DMS 273 treated with DMSO at 0.1 percent for 48 hours (cell line): ENCODE measurements around the gene ATP6V0C.
"Not testable (repeated sequence)": the region's sequence is repeated elsewhere in the genome, so short reads cannot be mapped to it uniquely, and the experiment has no call there.

Experiments
- DNase-seq: peaks from one replicate; lab custom pipeline; 2025; lab: John Stamatoyannopoulos, UW

Gene ATP6V0C

DNA sequence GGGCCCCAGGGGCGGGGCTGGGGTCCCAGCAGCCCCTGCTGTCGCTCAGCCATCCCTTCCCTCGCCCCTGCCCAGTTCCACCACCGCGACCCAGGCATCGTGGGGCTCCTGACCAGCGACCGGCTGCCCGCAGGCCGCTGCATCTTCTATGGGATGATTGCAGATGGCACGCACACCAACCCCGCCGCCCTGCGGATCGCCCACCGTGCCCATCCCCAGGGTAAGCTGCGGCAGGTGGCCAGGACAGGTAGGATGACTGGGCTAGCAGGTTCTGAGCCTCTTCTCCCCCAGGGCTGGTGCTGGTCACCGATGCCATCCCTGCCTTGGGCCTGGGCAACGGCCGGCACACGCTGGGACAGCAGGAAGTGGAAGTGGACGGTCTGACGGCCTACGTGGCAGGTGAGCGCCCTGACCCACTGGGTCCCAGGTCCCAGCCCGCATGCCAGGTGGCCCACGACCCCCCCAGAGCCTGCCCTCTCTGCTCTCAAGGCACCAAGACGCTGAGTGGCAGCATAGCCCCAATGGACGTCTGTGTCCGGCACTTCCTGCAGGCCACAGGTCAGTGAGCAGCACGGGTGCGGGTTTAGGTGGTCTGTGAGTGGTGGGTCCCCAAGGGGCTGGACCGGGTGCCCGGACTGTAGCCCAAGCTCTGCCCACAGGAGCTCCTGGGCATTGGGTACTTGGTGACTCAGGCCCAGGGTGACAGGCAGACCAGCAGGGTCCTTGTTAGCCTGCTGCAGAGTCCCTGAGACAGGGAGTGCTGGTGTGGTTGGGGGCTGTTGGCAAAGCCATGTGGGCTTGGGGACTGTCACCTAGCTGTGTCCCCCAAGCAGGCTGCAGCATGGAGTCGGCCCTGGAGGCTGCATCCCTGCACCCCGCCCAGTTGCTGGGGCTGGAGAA is 14.7 kb downstream of the ATP6V0C start:
- no peak for DNase-seq

DNA sequence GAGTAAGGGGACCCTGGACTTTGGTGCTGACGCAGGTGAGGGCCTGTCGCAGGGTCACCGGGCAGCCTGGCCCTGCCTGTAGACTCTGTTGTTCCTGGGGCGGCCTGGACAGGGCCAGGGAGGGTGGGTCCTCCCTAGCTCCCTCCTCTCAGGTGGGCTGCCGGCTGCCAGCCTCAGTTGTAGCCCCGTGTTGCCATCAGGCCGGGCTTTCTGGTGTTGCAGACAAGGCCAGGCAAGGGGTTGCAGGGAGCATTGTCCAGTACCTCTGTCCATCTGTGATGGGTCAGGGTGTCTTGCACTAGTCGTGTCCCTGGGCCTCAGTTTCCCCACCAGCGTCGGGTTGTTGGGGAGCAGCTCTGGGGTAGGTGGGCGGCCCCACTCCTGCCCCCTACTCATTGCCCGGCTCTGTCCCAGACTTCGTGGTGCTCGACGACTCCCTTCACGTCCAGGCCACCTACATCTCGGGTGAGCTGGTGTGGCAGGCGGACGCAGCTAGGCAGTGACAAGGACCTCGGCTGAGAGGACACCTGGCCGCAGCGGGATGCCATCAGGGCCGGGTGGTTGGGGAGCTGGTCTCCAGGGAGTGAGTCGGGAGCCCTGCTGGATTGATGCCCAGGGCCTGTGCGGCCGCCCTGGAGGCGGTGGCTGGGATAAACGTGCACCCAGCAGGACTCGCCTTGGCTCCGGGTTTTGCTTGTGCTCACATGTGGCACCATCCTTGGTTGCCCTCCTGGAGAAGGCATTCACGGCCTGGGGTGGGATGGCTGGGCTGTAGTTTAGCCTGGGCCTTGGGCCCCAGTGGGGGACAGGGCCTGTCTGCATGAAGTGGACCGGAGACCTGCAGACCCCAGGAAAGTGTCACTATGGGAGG is 15.5 kb downstream of the ATP6V0C start:
- no peak for DNase-seq

DNA sequence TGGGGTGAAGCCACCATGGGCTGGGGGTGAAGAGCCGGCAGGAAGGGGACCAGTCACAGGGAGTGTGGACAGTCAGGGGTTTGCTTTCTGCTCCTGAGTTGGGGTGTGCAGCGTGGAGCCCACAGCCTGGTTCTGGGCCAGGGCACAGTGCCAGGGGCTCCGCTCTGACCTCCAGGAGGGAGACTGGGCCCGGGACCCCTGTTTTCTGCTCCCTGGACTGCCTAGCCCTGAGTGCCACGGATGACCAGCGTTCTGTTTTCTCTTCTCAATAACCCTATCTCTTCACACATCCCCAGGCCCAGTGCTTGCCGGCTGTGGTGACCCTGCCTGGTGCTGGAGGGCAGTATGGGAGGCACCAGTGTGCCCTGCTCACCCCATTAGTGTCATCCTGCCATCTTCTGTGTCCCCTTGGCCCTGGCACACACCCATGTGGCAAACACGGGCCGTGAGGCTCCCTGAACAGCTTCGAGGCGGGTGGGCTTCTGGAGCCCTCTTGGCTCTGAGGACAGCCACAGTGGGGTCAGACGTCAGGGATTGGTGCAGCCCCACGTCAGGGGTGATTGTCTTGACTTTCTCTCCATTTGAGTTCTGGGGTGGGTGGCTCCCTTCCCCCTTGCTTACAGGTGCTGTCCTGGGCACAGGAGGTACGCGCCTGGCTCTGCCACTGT is 16.3 kb downstream of the ATP6V0C start:
- DNase-seq: no peak

DNA sequence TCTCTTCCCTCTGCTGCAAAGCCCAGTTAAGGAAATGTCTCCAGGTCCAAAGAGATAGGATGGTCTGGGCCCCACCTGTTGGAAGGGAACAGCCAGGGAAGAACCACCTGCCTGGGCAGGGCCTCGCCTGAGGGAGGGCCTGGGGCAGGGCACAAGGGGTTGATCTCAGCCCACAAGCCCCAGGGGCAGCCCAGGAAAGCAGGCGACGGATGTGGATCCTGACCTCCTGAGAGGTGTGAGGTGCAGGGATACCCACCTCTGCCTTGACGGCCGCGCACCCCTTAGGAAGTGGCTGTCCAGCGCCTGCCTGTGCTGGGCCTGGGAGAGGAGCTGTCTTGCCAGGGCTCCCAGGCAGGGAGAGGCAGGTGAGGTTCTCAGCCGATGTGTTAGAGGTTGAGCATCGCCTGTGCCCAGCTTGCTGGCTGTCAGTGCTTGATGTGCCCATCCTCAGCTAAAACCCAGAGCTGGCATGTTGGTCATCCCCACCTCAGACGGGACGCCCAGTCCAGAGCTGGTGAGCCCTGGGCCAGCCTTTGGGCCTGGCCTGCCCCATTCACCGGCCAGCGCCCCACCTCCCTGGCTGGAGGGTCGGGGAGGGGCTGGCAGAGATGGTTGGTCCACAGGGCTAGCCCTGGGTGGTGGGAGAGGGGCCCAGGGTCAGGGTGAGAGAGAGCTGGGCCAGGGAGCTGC is 17.0 kb downstream of the ATP6V0C start:
- no peak for DNase-seq

DNA sequence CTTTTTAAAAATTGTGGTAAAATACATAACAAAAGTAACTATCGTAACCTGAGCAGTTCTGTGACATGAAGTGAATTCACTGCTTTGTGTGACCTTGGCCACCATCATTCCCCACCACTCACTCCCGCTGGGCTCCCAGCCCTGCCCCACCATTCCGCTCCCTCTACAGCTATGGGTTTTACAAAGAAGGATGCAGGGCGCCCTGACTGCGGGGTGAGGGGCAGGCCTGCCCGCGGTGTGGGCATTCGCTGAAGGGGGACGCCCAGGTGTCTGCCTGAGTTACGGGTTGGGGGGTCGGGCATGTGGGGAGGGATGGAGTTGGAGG is 17.6 kb downstream of the ATP6V0C start, which contains the start of gene CEMP1:
CEMP1 (minus strand) TSS at position 38 of the 325 bp plus-strand sequence. CDS start 335 bp downstream, outside the sequence.
- DNase-seq: no peak

DNA sequence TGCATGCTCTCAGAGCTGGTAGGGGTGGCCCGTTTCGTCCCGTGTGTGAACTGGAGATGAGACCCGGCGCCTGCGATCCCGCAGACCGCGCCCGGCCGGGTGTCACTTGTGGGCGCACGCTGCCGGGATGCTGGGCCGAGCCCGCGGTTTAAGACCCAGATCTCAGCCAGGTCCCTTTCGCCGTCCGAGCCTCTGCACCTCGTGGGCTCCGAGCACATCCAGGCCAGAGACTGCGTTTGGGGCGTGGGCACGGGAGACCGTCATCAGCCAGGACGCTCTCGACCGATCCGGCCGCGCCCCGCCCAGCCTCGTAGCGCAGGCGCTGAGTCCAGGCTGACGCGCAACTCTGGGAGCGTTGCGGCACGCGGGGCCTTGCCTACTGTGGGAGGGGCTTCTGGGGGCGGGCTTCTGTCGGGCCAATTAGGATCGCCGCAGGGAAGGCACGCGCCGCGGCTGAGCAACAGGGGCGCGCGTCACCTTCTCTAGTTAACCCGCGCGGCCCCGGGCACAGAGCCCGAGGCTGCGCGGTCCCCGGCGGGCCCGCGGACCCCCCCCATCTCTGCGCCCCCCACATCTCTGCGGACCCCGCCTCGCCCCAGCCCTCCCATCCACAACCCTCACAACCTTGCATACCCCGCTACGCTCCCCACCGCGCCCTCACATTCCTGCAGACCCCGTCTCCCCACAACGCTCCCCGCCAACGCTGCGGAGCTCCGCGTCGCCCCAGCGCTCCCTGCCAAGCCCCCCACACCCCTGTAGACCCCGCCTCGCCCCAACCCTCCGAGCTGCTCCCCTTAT is 18.1 kb downstream of the ATP6V0C start:
- peak; percentile 82 for DNase-seq

DNA sequence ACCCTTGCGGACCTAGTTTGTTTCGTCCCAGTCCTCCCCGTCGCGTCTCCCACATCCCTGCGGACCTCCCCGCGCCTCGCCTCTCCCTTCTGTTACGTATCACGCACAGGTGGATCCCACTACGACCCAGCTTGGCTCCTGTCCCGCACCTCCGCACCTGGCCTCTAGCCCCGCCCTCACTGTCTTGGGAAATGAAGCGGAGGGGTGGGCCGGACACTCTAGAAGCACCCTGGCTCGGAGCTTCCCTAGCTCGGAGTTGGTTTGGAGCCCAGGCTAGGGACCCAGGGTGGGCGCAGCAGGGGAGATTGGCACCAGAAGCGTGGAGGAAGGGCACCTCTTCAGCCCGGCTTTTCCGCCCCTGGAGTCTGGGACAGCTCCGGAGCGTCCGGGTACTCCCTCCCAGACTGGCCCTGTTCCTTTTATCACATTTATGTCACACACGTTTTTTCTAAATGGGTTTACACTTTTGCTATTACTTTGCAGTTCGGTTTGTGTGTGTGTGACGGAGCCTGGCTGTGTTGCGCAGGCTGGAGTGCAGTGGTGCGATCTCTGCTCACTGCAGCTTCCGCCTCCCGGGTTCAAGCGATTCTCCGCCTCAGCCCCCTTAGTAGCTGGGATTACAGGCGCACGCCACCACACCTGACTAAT is 18.9 kb downstream of the ATP6V0C start:
- DNase-seq: no peak

DNA sequence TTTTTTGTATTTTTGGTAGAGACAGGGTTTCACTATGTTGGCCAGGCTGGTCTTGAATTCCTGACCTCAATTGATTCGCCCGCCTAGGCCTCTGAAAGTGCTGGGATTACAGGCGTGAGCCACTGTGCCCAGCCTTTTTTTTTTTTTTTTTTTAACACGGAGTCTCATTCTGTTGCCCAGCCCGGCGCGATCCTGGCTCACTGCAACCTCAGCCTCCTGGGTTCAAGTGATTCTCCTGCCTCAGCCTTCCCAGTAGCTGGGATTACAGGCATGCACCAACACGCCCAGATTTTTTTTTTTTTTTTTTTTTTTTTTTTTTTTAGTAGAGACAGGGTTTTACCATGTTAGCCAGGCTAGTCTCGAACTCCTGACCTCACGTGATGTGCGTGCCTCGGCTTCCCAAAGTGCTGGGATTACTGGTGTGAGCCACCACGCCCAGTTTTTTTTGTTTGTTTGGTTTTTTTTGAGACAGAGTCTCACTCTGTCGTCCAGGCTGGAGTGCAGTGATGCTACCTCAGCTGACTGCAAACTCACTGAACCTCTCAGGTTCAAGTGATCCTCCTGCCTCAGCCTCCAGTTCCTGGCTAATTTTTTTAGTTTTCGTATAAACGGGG is 19.5 kb downstream of the ATP6V0C start:
- DNase-seq: not testable (repeated sequence)

DNA sequence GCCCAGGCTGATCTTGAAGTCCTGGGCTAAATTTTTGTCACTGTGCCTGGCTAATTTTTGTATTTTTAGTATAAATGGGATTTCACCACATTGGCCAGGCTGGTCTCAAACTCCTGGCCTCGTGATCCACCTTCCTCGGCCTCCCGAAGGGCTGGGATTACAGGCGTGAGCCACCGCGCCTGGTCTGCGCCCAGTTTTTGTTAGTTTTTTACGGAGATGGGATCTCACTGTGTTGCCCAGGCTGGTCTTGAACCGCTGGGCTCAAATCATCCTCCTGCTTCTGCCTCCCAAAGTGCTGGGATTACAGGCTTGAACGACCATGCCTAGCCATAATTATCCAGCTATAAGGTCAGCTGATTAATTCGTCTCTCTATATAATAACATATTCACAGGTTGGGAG is 20.2 kb downstream of the ATP6V0C start:
- no peak for DNase-seq

DNA sequence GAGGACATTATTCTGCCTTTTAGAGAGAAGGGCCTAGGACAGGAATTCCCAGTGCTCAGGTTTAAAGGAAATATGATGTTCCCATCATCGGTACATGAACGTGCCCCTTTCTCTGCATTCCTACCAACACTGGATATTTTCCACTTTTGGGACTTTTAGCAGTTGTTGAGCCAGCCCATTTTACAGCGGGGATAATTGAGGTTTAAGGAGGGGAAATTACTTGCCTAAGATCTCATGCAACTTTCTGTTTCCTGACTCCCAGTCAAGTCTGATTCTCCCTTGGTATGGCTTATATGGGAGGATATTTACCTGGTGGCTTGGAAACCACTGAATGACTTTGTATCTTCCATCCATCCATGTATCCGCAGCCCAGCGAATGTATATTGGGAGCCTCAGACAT is 20.6 kb downstream of the ATP6V0C start:
- not testable (repeated sequence) for DNase-seq

DNA sequence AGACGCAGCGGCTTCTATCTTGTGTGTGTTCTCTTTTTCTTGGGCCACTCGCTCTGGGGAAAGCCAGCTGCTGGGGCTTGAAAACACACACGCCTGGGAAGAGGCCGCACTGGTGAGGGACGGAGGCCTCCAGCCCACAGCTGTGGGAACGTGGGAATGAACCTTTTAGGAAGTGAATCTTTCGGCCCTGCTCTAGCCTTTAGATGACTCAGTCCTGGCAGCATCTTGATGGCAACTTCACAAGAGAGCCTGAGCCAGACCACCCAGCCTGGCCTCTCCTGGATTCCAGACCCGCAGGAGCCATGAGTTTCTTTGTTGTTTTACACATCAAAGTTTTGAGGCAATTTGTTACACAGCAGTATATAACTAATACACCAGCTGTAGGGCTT is 21.9 kb downstream of the ATP6V0C start:
- no peak for DNase-seq

DNA sequence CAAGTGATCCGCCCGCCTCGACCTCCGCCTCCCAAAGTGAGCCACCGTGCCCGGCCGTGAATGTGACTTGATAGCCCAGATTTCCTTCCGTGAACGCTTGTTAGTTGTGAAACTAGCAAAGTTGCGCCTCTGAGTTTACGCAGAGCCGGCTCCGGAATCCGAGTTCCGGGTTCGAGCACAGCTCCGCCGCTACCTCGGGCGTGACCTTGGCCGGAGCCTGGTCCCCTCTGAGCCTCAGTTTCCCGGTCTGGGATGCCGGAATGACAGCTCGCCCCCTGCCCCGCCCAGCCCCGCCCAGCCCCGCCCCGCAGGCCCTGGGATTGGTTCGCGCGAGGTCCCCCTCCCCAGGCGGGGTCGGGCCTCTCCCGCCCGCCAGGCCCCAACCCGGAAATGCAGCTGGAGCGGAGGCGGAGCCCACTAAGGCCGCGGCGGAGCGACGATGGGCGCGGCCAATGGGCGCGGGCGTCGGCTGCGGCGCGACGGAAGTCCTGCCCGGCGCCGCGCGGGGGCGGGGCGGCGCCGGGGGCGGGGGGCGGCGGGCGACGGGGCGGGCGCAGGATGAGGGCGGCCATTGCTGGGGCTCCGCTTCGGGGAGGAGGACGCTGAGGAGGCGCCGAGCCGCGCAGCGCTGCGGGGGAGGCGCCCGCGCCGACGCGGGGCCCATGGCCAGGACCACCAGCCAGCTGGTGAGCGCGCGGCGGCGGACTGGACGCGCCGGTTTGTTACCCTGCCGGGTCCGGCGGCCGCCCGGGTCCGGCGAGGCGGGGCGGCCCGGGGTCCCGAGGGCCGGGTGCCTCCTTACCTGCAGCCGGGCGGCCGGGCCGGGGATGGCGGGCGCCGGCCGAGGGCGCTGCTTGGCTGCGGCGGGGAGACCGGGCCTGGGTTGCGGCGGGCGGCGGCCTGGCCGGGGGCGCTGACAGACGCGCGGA is 24.0 kb downstream of the ATP6V0C start, which contains the start of gene PDPK1:
PDPK1 (plus strand) TSS at position 571 of the 929 bp plus-strand sequence; CDS start at position 663, 92 bp downstream.
- peak; percentile 81 for DNase-seq

DNA sequence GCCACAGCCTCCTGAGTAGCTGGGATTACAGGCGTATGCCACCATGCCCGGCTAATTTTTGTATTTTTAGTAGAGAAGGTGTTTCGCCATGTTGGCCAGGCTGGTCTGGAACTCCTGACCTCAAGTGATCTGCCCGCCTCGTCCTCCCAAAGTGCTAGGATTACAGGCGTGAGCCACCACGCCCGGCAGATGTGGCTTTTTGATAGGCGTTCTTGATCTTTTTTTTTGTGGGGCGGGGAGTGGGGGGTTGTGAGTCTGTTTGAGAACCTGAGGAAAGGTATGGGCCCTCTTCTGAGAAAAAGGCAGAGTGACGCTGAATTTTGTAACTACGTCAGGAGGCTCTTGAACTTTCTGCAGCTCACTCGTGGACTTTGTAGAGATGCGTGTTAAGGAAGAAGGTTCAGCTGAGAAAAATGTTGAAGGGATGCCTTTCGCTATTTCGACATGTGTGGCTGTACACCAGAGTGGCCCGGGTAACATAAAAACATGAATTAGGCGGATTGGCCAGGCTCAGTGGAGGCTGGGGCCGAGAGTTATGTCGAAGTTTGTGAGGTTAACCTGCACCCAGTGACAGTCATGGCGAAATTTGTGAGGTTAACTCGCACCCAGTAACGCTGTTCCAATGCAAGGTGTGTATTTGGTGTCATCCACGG is 25.6 kb downstream of the ATP6V0C start:
- not testable (repeated sequence) for DNase-seq

DNA sequence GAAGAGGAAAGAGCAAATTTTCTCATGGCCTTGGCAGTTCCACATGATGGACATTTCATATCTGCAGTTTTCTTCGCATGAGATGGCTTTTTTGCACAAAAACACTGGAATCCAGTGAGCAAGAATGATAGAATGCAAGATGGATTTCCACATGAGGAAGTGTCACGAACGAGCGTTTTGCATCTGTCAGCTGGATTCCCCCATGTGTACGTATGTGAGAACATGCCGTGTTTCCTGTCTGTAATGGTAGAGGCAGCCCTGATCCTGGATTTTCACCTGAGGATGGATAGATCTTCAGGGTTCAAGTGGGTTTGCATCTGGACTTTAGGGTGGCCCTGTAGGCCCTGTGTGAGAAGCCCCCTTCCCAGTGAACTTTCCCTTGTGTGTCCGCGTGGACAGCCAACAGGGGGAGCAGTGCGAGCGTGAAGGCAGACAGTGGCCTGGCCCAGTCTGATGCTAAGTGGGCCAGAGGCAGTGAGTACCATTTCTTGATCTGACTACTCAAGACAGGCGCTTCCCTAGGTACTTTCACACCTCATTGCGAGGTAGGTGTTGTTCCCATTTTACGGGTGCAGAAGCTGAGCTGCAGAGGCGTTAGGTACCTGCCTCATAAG is 26.2 kb downstream of the ATP6V0C start:
- DNase-seq: not testable (repeated sequence)

DNA sequence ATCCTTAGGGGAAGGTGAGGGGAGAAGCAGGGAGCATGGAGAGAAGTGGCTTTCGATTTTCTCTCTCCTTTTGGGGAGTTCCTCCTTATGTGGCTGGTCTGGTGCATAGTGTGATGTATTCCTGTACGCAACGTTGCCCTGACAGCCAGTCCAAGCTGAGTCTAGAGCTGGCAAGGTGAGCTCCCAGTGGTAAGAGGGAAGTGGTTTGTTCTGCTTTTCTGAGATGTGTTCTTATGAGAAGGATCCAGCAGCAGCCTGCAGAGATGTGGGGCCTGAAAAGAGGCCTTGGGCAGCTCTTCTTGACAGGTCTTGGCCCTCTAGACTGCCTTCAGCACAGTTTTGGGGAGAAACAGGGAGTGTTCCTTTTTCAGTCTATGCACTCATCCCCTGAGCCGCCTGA is 27.2 kb downstream of the ATP6V0C start:
- DNase-seq: not testable (repeated sequence)

DNA sequence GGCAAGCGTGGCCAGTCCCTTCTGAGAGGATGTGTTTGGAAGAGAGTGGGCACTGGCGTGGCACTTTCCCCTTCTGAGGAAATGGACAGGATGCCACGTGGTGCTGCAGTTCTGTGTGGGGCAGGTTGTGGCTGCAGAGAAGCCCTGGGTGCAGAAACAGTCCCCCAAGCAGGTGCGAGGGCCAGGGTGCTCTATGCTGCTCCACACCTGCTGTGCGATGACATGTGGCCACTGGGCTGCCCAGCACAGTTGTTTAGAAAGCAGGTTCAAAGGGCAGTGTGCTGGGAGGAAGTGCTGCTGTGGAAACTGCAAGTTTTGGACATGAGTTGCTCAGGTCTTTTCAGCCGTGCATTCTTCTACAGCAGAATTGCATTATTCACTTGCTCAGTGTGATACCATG is 27.7 kb downstream of the ATP6V0C start:
- not testable (repeated sequence) for DNase-seq

DNA sequence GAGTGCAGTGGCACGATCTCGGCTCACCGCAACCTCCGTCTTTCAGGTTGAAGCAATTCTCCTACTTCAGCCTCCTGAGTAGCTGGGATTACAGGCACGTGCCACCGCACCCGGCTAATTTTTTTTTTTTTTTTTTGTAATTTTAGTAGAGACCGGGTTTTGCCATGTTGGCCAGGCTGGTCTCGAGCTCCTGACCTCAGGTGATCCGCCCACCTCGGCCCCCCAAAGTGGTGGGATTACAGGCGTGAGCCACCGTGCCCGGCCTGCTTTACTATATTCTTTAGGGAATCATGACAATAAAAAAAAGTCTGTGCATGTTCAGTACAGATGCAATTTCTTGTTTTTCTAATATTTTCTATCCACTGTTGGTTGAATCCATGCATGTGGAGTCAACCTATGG is 30.0 kb downstream of the ATP6V0C start:
- DNase-seq: not testable (repeated sequence)
